H1 (cell line): ENCODE measurements around the gene ARHGEF28. TPM values are rescaled to one million over a fixed set of nuclear protein-coding genes. Genes with fewer than 3 reads are reported as not detected.

Experiments
- CTCF ChIA-PET: fragments of 300-600 bp; sonication (Branson Sonifier 250); formaldehyde crosslinking; loops from one replicate; lab custom pipeline; 2021; ENCODE audit not compliant: partially characterized antibody; lab: Charles Lee
- POLR2A ChIA-PET: fragments of 300-600 bp; sonication (Branson Sonifier 250); formaldehyde crosslinking; loops from one replicate; lab custom pipeline; 2021; ENCODE audit warnings: inconsistent platforms; ENCODE audit not compliant: partially characterized antibody; lab: Charles Lee
- DNase-seq, 2 experiments: peaks; one replicate each; pipeline versions ENCODE4 v3.0.0 to v3.0.0-alpha.2; 2010 to 2022; ENCODE audit warnings: low spot score in 2 of 2, low read depth in 1 of 2, mixed read lengths in 1 of 2
- FAIRE-seq: peaks from 2 replicates; lab custom pipeline; 2011; peaks lifted over from hg19 to GRCh38; lab: Jason Lieb, UNC
- H2AFZ ChIP-seq: 2 replicates; pipeline ENCODE4 v1.8.1; 2012; ENCODE audit warnings: low read length, inconsistent platforms
- H2AK5ac ChIP-seq: 2 replicates; pipeline ENCODE4 v1.6.1; 2013; ENCODE audit warnings: low read depth, low read length
- H2BK120ac ChIP-seq: replicated peaks from 2 replicates; pipeline ENCODE3; 2013; ENCODE audit warnings: low read depth, low read length, inconsistent platforms
- H2BK12ac ChIP-seq: 2 replicates; pipeline ENCODE4 v1.6.1; 2013; ENCODE audit warnings: low read depth, low read length
- H2BK15ac ChIP-seq: 2 replicates; pipeline ENCODE4 v1.6.1; 2013; ENCODE audit warnings: low read length
- H2BK20ac ChIP-seq: 2 replicates; pipeline ENCODE4 v1.6.1; 2013; ENCODE audit warnings: low read length
- H2BK5ac ChIP-seq: 2 replicates; pipeline ENCODE4 v1.6.1; 2013; ENCODE audit warnings: low read depth, low read length
- H3K14ac ChIP-seq: 2 replicates; pipeline ENCODE4 v1.6.1; 2013; ENCODE audit warnings: inconsistent platforms; ENCODE audit not compliant: insufficient read length
- H3K18ac ChIP-seq: 2 replicates; pipeline ENCODE4 v1.6.1; 2013; ENCODE audit warnings: low read length; ENCODE audit errors: extremely low read depth
- H3K23ac ChIP-seq: 2 replicates; pipeline ENCODE4 v1.6.1; 2013; ENCODE audit warnings: inconsistent platforms; ENCODE audit not compliant: insufficient read length
- H3K23me2 ChIP-seq: 2 replicates; pipeline ENCODE4 v1.6.1; 2013; ENCODE audit warnings: low read depth, low read length
- H3K27ac ChIP-seq: 2 replicates; pipeline ENCODE4 v1.6.1; 2011; ENCODE audit warnings: low read depth, low read length, inconsistent platforms
- H3K27me3 ChIP-seq, 4 experiments: replicated peaks in 1 of 4; 1 replicate in 1 of 4; 2 replicates in 3 of 4; pipeline versions ENCODE4 v1.6.1 to v1.8.1; 2011 to 2013; ENCODE audit warnings: low read length in 3 of 4, mild to moderate bottlenecking in 3 of 4, inconsistent platforms in 2 of 4, mixed read lengths in 2 of 4, moderate library complexity in 1 of 4; ENCODE audit not compliant: control insufficient read depth in 3 of 4, insufficient read depth in 3 of 4; ENCODE audit errors: extremely low read depth in 1 of 4
- H3K36me3 ChIP-seq, 4 experiments: 2 replicates each; pipeline versions ENCODE4 v1.6.1 to v1.8.1; 2011 to 2013; ENCODE audit warnings: mild to moderate bottlenecking in 4 of 4, low read length in 3 of 4, moderate library complexity in 2 of 4, control low read depth in 1 of 4, inconsistent platforms in 1 of 4; ENCODE audit not compliant: insufficient read depth in 4 of 4, control insufficient read depth in 2 of 4
- H3K4ac ChIP-seq: replicated peaks from 2 replicates; pipeline ENCODE3; 2013; ENCODE audit warnings: low read length, low read depth, mixed read lengths, inconsistent platforms; ENCODE audit not compliant: insufficient read length
- H3K4me1 ChIP-seq, 4 experiments: replicated peaks in 1 of 4; 1 replicate in 1 of 4; 2 replicates in 3 of 4; pipeline versions ENCODE4 v1.6.1 to v1.8.1; 2011 to 2013; ENCODE audit warnings: low read length in 3 of 4, inconsistent platforms in 2 of 4, mixed read lengths in 1 of 4; ENCODE audit not compliant: insufficient read depth in 4 of 4, control insufficient read depth in 3 of 4
- H3K4me2 ChIP-seq, 2 experiments: 2 replicates each; pipeline versions ENCODE4 v1.6.1 to v1.8.1; 2011 to 2013; ENCODE audit warnings: low read depth in 2 of 2, low read length in 2 of 2, control low read depth in 1 of 2, inconsistent platforms in 1 of 2, mild to moderate bottlenecking in 1 of 2; ENCODE audit not compliant: insufficient read depth in 1 of 2
- H3K4me3 ChIP-seq, 4 experiments: fragments of 200-600, 300-600 bp in 1 of 4; sonication (generic), shearing (Covaris generic), sonication (Bioruptor Twin) in 1 of 4; 2 replicates each; pipeline versions ENCODE4 v1.5.1 to v1.8.1; 2011 to 2016; ENCODE audit warnings: low read length in 4 of 4, low read depth in 3 of 4, control low read depth in 2 of 4, inconsistent platforms in 2 of 4, mild to moderate bottlenecking in 2 of 4, mixed read lengths in 1 of 4, moderate library complexity in 1 of 4; ENCODE audit not compliant: insufficient read depth in 2 of 4; ENCODE audit errors: extremely low read depth in 1 of 4
- H3K56ac ChIP-seq: replicated peaks from 2 replicates; pipeline ENCODE3; 2013; ENCODE audit warnings: low read depth, mild to moderate bottlenecking, mixed read lengths, low read length, inconsistent platforms; ENCODE audit not compliant: insufficient read length
- H3K79me1 ChIP-seq: 2 replicates; pipeline ENCODE4 v1.6.1; 2013; ENCODE audit warnings: low read depth, low read length, control low read depth
- H3K79me2 ChIP-seq, 2 experiments: 2 replicates each; pipeline versions ENCODE4 v1.6.1 to v1.8.1; 2012 to 2013; ENCODE audit warnings: low read length in 2 of 2, mild to moderate bottlenecking in 2 of 2, inconsistent platforms in 1 of 2; ENCODE audit not compliant: insufficient read depth in 2 of 2, control insufficient read depth in 1 of 2
- H3K9ac ChIP-seq, 4 experiments: replicated peaks in 1 of 4; 1 replicate in 1 of 4; 2 replicates in 3 of 4; pipeline versions ENCODE4 v1.6.1 to v1.8.1; 2011 to 2013; ENCODE audit warnings: low read depth in 3 of 4, low read length in 3 of 4, control low read depth in 2 of 4, mild to moderate bottlenecking in 2 of 4, moderate library complexity in 2 of 4, inconsistent platforms in 1 of 4; ENCODE audit errors: extremely low read depth in 1 of 4
- H3K9me3 ChIP-seq, 2 experiments: 2 replicates each; pipeline versions ENCODE4 v1.6.1 to v1.8.1; 2012 to 2013; ENCODE audit warnings: mild to moderate bottlenecking in 2 of 2, moderate library complexity in 2 of 2, control low read depth in 1 of 2, inconsistent platforms in 1 of 2, low read depth in 1 of 2, low read length in 1 of 2, mixed read lengths in 1 of 2; ENCODE audit not compliant: insufficient read depth in 2 of 2
- H4K20me1 ChIP-seq, 2 experiments: replicated peaks in 1 of 2; 2 replicates each; pipeline versions ENCODE3 to v1.8.1; 2011 to 2013; ENCODE audit warnings: inconsistent platforms in 2 of 2, low read length in 2 of 2, mild to moderate bottlenecking in 1 of 2; ENCODE audit not compliant: insufficient read depth in 2 of 2, control insufficient read depth in 1 of 2
- H4K5ac ChIP-seq: 2 replicates; pipeline ENCODE4 v1.6.1; 2013; ENCODE audit warnings: low read length, low read depth, mixed read lengths, inconsistent platforms; ENCODE audit not compliant: insufficient read length
- H4K8ac ChIP-seq: 2 replicates; pipeline ENCODE4 v1.8.0; 2013; ENCODE audit warnings: mild to moderate bottlenecking, moderate library complexity, low read length, inconsistent platforms; ENCODE audit not compliant: insufficient read depth; ENCODE audit errors: extremely low read depth
- H4K91ac ChIP-seq: replicated peaks from 2 replicates; pipeline ENCODE3; 2013; ENCODE audit warnings: low read length, mixed read lengths, inconsistent platforms; ENCODE audit not compliant: insufficient read length
- EGR1 ChIP-seq: IDR thresholded peaks from 2 replicates; pipeline ENCODE4 v1.6.1; 2011; ENCODE audit warnings: low read depth, low read length, borderline replicate concordance
- WGBS, 2 experiments: shearing (Covaris generic) in 1 of 2; methylation state at CpG; one replicate each; pipeline versions ENCODE4 v1.1.6 to v1.1.7; 2013 to 2015; ENCODE audit warnings: low lambda C conversion rate in 2 of 2, mixed read lengths in 2 of 2, inconsistent platforms in 1 of 2, low coverage in 1 of 2, missing lambda C conversion rate in 1 of 2; ENCODE audit not compliant: insufficient replicate concordance in 2 of 2, insufficient coverage in 1 of 2, insufficient read length in 1 of 2; ENCODE audit errors: extremely low coverage in 1 of 2, missing lambda C conversion rate in 1 of 2; 5-methylcytosine and 5-hydroxymethylcytosine counted together
- polyA plus RNA-seq, 7 experiments: library from polyadenylated mRNA; depleted of rRNA in 3 of 7; stranded (reverse) in 5 of 7; unstranded in 2 of 7; fragments of >200 nt in 5 of 7; fragments of 200-250 nt in 2 of 7; gene quantifications; 1 replicate in 5 of 7; 2 replicates in 1 of 7; 4 replicates in 1 of 7; pipeline versions ENCODE4 v1.2.1 to v1.2.3, GENCODE V29; 2011 to 2013; ENCODE audit warnings: missing spikeins in 2 of 7, mixed read lengths in 2 of 7
- total RNA-seq: library from RNA; stranded (reverse); fragmentation: NEBNext Ultra II Directional; extraction: Animal tissue kit (Norgen Biotek cat#: 25700); gene quantifications from 2 replicates; pipeline ENCODE4 v1.2.1, GENCODE V29; 2021

The ARHGEF28 gene
- total and polyA plus RNA-seq, 2 of the 8 experiments (the other 6 are each of a cell fraction or from before 2014, with no cell fraction given), result 0.33 to 1.0 TPM

DNA sequence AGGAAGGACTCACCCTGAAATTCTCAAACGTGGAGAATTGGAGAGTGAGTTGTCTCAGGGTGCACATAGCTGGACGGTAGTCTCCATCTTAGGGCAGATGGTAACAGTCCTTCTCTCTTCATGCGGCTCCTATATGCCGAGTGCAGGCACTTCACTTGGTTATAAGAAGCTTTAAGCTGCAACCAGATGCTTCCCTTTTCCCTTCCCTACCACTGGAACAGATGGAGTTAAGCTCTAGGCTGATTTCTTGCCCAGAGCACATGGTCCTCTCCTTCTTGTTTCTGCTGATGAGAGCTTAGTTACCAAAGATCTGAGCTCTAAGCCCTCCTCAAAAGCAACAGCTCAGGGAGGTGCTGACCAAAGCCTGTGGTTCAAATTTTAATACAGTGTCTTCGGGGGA is 355.7 kb downstream of the ARHGEF28 start:
- Histone ChIP-seq H3K4me2 (no peak overlapping the region), H3K27me3 (no peaks in the 10 kb centered on the region; a peak in 1 of 7 replicates), H3K79me2 (no peaks in the 10 kb centered on the region), H3K9ac (no peak overlapping the region), H4K91ac (no peak overlapping the region), H3K23ac (no peak overlapping the region), H2BK20ac (no peak overlapping the region), H2BK5ac (no peak overlapping the region), H2AK5ac (no peak overlapping the region), H3K18ac (no peak overlapping the region), H4K8ac (no peak overlapping the region), H3K14ac (no peak overlapping the region), H2BK12ac (no peak overlapping the region), H4K5ac (no peak overlapping the region), H3K23me2 (no peaks in the 10 kb centered on the region), H3K9me3 (no peaks in the 10 kb centered on the region), H4K20me1 (no peaks in the 10 kb centered on the region), H2AFZ (no peak overlapping the region), H2BK120ac (no peak overlapping the region), H3K36me3 (no peaks in the 10 kb centered on the region), H3K56ac (no peak overlapping the region), H3K4me1 (no peaks in the 10 kb centered on the region), H2BK15ac (no peak overlapping the region), H3K4ac (no peak overlapping the region), H3K4me3 (no peak overlapping the region), H3K27ac (no peak overlapping the region), H3K79me1 (no peaks in the 10 kb centered on the region)
- DNase-seq, result no peak
- FAIRE-seq, result no peak
- POLR2A ChIA-PET, result no interaction called here
- CTCF ChIA-PET, result interaction anchor here (0.6 to 1.4 kb wide), 2 partner anchors 36 to 355 kb away, joined by 3 to 4 read pairs; no protein-coding TSS in a partner anchor
- WGBS, 2 experiments, result 90% methylated on average over 5 of the region's 5 CpGs; no CpG with 5 or more reads in 1 of the 2 experiments
- no peak for TF ChIP-seq EGR1
